ENCODE data around the gene LIN9. TPM values are rescaled to one million over a fixed set of nuclear protein-coding genes. Genes with fewer than 3 reads are reported as not detected.
"Not testable (repeated sequence)": the region's sequence is repeated elsewhere in the genome, so short reads cannot be mapped to it uniquely, and the experiment has no call there.

Gene LIN9
- polyA plus RNA-seq, 12 donors = 6.6 to 9.2 (median 8.5) TPM; not detected in 2

GRCh38 chr1:226276077-226276682 is 32.8 kb downstream of the LIN9 start:
- DNase-seq = no peak

GRCh38 chr1:226274138-226274537 is 34.8 kb downstream of the LIN9 start:
- peak; percentile 1 for DNase-seq

- not testable (repeated sequence) for DNase-seq
These were observed 36.6 kb downstream of the LIN9 start for GRCh38 chr1:226272233-226272902.

- no peak for DNase-seq
These were observed 40.4 kb downstream of the LIN9 start for GRCh38 chr1:226268421-226269124.

GRCh38 chr1:226261818-226262217 is 47.1 kb downstream of the LIN9 start:
- DNase-seq = no peak

- DNase-seq = no peak
These were observed 53.6 kb downstream of the LIN9 start for GRCh38 chr1:226255380-226255779.

- no peak for DNase-seq
These were observed 55.0 kb downstream of the LIN9 start for GRCh38 chr1:226253933-226254332.

- not testable (repeated sequence) for DNase-seq
These were observed 56.1 kb downstream of the LIN9 start for GRCh38 chr1:226252841-226253240.

- DNase-seq = no peak
These were observed 58.5 kb downstream of the LIN9 start for GRCh38 chr1:226250511-226250910.

- no peak for DNase-seq
These were observed 60.2 kb downstream of the LIN9 start for GRCh38 chr1:226248796-226249195.

GRCh38 chr1:226248091-226248490 is 60.9 kb downstream of the LIN9 start:
- DNase-seq = no peak

GRCh38 chr1:226239421-226239820 is 69.5 kb downstream of the LIN9 start:
- DNase-seq = no peak

GRCh38 chr1:226236826-226237225 is 72.1 kb downstream of the LIN9 start:
- no peak for DNase-seq

GRCh38 chr1:226233806-226234205 is 75.2 kb downstream of the LIN9 start:
- no peak for DNase-seq

- no peak for DNase-seq
These were observed 75.7 kb downstream of the LIN9 start for GRCh38 chr1:226233293-226233692.

GRCh38 chr1:226226601-226227000 is 82.4 kb downstream of the LIN9 start:
- no peak for DNase-seq

- DNase-seq = peak; percentile 6
These were observed 85.1 kb downstream of the LIN9 start for GRCh38 chr1:226223786-226224244.

- DNase-seq = no peak
These were observed 85.7 kb downstream of the LIN9 start, which contains the start of gene MIXL1 for GRCh38 chr1:226223157-226223785. Gene MIXL1 (plus strand): TSS chr1:226223664. CDS start chr1:226223682, 18 bp downstream.

- DNase-seq = no peak
These were observed 86.3 kb downstream of the LIN9 start for GRCh38 chr1:226222686-226223085.

GRCh38 chr1:226220473-226221189 is 88.3 kb downstream of the LIN9 start:
- no peak for DNase-seq

- DNase-seq = no peak
These were observed 91.7 kb downstream of the LIN9 start for GRCh38 chr1:226217273-226217672.

GRCh38 chr1:226216056-226216455 is 92.9 kb downstream of the LIN9 start:
- DNase-seq = no peak
